ENCODE data around the gene SELENOM. TPM values are rescaled to one million over a fixed set of nuclear protein-coding genes. Genes with fewer than 3 reads are reported as not detected.
A peak's percentile ranks its signal among the peaks of the same experiment; 100 is the strongest.
"Not testable (repeated sequence)": the region's sequence is repeated elsewhere in the genome, so short reads cannot be mapped to it uniquely, and the experiment has no call there.

Gene SELENOM
- total RNA-seq, 1 donor from 2014 or later = 7.9 TPM

DNA sequence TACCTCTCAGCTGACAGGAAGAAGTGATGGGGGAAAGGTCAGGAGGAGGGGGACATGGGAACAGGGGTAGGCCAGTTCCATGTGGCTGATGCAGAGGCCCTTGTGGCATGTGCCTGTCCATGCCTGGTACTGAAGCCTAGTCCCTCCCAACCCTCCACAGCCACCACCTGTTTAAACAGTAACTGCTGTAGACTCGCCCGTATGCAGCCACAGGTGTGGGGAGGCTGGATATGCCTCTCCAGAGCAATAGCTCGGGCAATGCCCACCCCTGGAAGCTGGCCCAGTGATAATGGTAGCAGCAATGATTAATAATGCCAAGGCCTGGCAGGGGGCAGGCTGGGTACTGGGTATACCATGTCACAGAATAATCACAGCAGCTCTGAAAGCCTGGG is 24.0 kb downstream of the SELENOM start:
- H3K27ac Mint-ChIP-seq = peak overlapping the region; percentile 67

GRCh38 chr22:31082606-31083376 is 24.6 kb downstream of the SELENOM start:
- Mint-ChIP-seq H3K4me3 (ENCODE audit: low read depth) (peak overlapping the region; percentile 84), H3K9me3 (no peaks in the 10 kb centered on the region), H3K4me1 (ENCODE audit: low read depth) (peaks cover 31% of the 10 kb centered on the region), H3K27me3 (ENCODE audit: low read depth) (no peaks in the 10 kb centered on the region), H3K27ac (peak overlapping the region; percentile 52), H3K36me3 (ENCODE audit: low read depth) (no peaks in the 10 kb centered on the region)
- intact Hi-C loops (cut with micrococcal nuclease) = loop anchor here (5.0 to 10.0 kb wide), 3 partner anchors 132 to 340 kb away; partner anchors contain the start of gene LIMK2
- peak; percentile 43 for DNase-seq (ENCODE audit: low spot score)

More for the DNA sequence above, 24.0 kb downstream of the SELENOM start:
- H3K27me3 Mint-ChIP-seq (ENCODE audit: low read depth) = no peaks in the 10 kb centered on the region
- intact Hi-C loops (cut with micrococcal nuclease) = loop anchor here (5.0 to 10.0 kb wide), 3 partner anchors 131 to 341 kb away; partner anchors contain the start of gene LIMK2
- no peaks in the 10 kb centered on the region for H3K9me3 Mint-ChIP-seq
- peak overlapping the region; percentile 84 for H3K4me3 Mint-ChIP-seq (ENCODE audit: low read depth)
- H3K4me1 Mint-ChIP-seq (ENCODE audit: low read depth) = peaks cover 31% of the 10 kb centered on the region
- no peaks in the 10 kb centered on the region for H3K36me3 Mint-ChIP-seq (ENCODE audit: low read depth)
- no peak for DNase-seq (ENCODE audit: low spot score)

- H3K27me3 Mint-ChIP-seq (ENCODE audit: low read depth) = no peaks in the 10 kb centered on the region
- H3K9me3 Mint-ChIP-seq = no peaks in the 10 kb centered on the region
- peak overlapping the region; percentile 84 for H3K4me3 Mint-ChIP-seq (ENCODE audit: low read depth)
- intact Hi-C loops (cut with micrococcal nuclease) = loop anchor here (5.0 to 10.0 kb wide), 3 partner anchors 133 to 340 kb away; partner anchors contain the start of gene LIMK2
- no peak for DNase-seq (ENCODE audit: low spot score)
- peak overlapping the region; percentile 67 for H3K27ac Mint-ChIP-seq
- H3K4me1 Mint-ChIP-seq (ENCODE audit: low read depth) = peaks cover 31% of the 10 kb centered on the region
- no peaks in the 10 kb centered on the region for H3K36me3 Mint-ChIP-seq (ENCODE audit: low read depth)
Measured at GRCh38 chr22:31081963-31082605, 25.3 kb downstream of the SELENOM start.

DNA sequence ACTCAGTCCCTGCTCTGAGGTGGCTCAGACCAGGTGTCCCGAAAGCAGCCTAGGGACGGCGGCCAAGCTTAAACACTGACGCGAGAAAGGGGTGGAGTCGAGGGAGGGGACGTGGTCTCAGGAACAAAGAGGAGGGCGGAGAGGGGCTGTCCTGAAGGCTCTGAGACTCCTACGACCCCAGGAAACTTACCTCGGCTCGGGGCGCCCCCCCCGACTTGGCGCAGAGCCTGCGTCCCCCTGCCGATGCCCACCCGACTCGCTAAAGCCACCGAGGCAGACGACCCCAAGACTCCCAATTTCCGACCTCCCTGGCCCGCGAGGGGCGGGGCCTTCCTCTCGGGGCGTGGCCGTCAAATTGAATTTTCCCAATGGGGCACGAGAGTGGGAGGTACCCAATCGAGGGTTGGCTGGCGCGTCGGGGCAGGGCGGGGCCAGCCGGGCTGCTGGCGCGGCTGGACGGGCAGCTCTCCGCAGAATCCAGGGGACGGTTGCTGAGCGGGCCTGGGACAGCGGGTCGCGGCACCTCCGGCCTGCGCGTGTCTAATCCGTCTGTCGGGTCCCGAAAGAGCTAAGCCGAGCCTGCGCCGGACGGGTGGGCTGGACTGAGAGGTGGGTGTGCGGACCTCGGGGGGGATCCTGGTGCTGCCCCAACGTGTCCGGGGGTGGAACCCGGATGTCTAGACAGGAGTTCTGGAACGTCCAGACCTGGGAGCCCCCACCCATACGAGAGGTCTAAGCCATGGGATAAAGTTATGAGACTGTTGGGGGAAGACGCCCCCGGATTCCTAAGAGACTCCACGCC is 26.3 kb downstream of the SELENOM start, which contains the start of gene SMTN:
TSS of gene SMTN (plus strand) at position 471 of the 802 bp plus-strand sequence. CDS start 1,941 bp downstream, outside the sequence.
- Mint-ChIP-seq H3K4me3 (ENCODE audit: low read depth) (peak within 1 kb of the TSS; percentile 84), H3K27me3 (ENCODE audit: low read depth) (no peaks in the 10 kb centered on the region), H3K27ac (peak within 1 kb of the TSS; percentile 70), H3K36me3 (ENCODE audit: low read depth) (no peaks in the 10 kb centered on the region), H3K4me1 (ENCODE audit: low read depth) (peaks cover 31% of the 10 kb centered on the region), H3K9me3 (no peaks in the 10 kb centered on the region)
- peak; percentile 87 for DNase-seq (ENCODE audit: low spot score)
- intact Hi-C loops (cut with micrococcal nuclease) = loop anchor here (5.0 to 10.0 kb wide), 3 partner anchors 134 to 339 kb away; partner anchors contain the start of gene LIMK2

- intact Hi-C loops (cut with micrococcal nuclease) = loop anchor here (5.0 to 10.0 kb wide), 3 partner anchors 133 to 338 kb away; partner anchors contain the start of gene LIMK2
- H3K27me3 Mint-ChIP-seq (ENCODE audit: low read depth) = no peaks in the 10 kb centered on the region
- H3K4me1 Mint-ChIP-seq (ENCODE audit: low read depth) = peaks cover 29% of the 10 kb centered on the region
- peak overlapping the region; percentile 70 for H3K27ac Mint-ChIP-seq
- no peak for DNase-seq (ENCODE audit: low spot score)
- no peaks in the 10 kb centered on the region for H3K36me3 Mint-ChIP-seq (ENCODE audit: low read depth)
- H3K4me3 Mint-ChIP-seq (ENCODE audit: low read depth) = peak overlapping the region; percentile 84
- H3K9me3 Mint-ChIP-seq = no peaks in the 10 kb centered on the region
Measured at GRCh38 chr22:31080164-31080847, 27.1 kb downstream of the SELENOM start.

GRCh38 chr22:31079095-31079642 is 28.2 kb downstream of the SELENOM start:
- H3K9me3 Mint-ChIP-seq = no peaks in the 10 kb centered on the region
- no peaks in the 10 kb centered on the region for H3K36me3 Mint-ChIP-seq (ENCODE audit: low read depth)
- DNase-seq (ENCODE audit: low spot score) = no peak
- H3K4me1 Mint-ChIP-seq (ENCODE audit: low read depth) = peaks cover 28% of the 10 kb centered on the region
- H3K27ac Mint-ChIP-seq = no peak overlapping the region
- intact Hi-C loops (cut with micrococcal nuclease) = no loop called here
- H3K27me3 Mint-ChIP-seq (ENCODE audit: low read depth) = no peaks in the 10 kb centered on the region
- H3K4me3 Mint-ChIP-seq (ENCODE audit: low read depth) = no peak overlapping the region

- peaks cover 22% of the 10 kb centered on the region for H3K4me1 Mint-ChIP-seq (ENCODE audit: low read depth)
- H3K4me3 Mint-ChIP-seq (ENCODE audit: low read depth); intact Hi-C loops (cut with micrococcal nuclease); H3K36me3 Mint-ChIP-seq (ENCODE audit: low read depth); H3K27ac Mint-ChIP-seq; H3K9me3 Mint-ChIP-seq; H3K27me3 Mint-ChIP-seq (ENCODE audit: low read depth); DNase-seq (ENCODE audit: low spot score): not testable (repeated sequence)
Measured at GRCh38 chr22:31078389-31078788, 29.0 kb downstream of the SELENOM start.

DNA sequence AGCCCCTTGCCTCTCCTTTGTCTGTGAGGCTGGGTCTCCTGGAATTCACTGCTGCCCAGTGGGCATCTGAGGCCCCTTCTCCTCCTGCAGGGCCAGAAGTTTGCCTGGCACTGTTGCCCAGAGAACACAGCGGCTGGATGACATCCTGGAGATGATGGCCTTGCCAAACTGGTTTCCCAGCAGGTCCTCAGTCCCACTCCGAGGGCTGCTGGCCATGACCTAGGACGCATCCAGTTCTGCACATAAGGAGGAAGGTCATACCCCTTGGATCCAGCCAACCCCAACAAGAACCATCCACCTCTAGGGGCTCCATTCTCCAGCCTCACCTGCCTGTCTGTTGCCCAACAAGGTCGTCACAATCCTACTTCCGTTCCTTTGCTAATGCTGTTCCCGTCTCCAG is 29.7 kb downstream of the SELENOM start:
- no peak for DNase-seq (ENCODE audit: low spot score)
- Mint-ChIP-seq H3K36me3 (ENCODE audit: low read depth) (no peaks in the 10 kb centered on the region), H3K4me1 (ENCODE audit: low read depth) (peaks cover 17% of the 10 kb centered on the region), H3K4me3 (ENCODE audit: low read depth) (no peak overlapping the region), H3K27ac (no peak overlapping the region), H3K27me3 (ENCODE audit: low read depth) (no peaks in the 10 kb centered on the region), H3K9me3 (no peaks in the 10 kb centered on the region)
- intact Hi-C loops (cut with micrococcal nuclease) = no loop called here

DNA sequence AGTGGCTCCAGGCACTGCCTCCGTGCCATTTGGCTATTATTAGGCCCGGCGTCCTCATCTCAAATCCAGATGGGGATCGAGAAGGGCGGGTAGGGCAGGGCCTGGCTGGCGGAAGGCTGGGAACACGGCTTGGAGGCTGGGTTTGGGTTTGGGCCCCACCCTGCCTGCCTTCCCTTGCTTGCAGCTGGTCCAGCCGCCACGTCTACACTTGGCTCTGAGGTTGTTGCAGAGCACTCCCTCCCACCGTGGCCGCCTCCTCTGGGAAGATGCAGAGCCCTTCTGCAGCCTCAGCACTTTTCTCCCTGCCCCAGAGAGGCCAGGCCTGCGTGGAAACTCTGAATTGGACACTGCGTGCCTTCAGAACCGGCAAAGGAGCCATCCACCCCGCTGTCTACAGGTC is 31.4 kb downstream of the SELENOM start:
- H3K27ac Mint-ChIP-seq = no peak overlapping the region
- no peaks in the 10 kb centered on the region for H3K36me3 Mint-ChIP-seq (ENCODE audit: low read depth)
- intact Hi-C loops (cut with micrococcal nuclease) = no loop called here
- H3K4me1 Mint-ChIP-seq (ENCODE audit: low read depth) = peaks cover 4% of the 10 kb centered on the region
- no peaks in the 10 kb centered on the region for H3K9me3 Mint-ChIP-seq
- DNase-seq (ENCODE audit: low spot score) = no peak
- H3K4me3 Mint-ChIP-seq (ENCODE audit: low read depth) = no peak overlapping the region
- H3K27me3 Mint-ChIP-seq (ENCODE audit: low read depth) = no peaks in the 10 kb centered on the region

DNA sequence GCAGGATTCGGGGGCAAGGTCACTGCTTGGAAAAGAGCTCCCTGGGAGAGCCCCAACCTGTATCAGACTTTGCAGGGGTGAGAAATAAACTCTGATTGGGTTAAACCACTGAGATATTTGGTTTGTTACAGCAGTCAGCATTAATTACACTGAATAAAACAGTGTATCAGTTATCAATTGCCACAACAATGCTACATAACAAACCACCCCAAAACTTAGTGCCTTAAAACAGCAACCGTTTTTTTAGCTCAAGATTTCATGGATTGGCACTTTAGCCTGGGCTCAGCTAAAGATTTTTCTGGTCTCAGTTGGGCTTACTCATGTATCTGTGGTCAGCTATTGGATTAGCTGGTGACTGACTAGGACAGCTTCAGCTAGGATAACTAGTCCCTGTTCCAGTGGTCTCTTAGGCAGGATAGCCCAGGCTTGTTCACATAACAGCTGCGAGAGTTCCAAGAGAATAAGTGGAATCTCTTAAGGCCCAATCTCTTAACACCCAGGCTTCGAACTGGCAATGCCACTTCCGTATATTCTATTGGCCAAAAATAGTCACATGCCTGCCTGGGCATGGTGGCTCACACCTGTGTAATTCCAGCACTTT is 33.7 kb downstream of the SELENOM start:
- H3K4me3 Mint-ChIP-seq (ENCODE audit: low read depth); H3K9me3 Mint-ChIP-seq: not testable (repeated sequence)

GRCh38 chr22:31073125-31073524 is 34.2 kb downstream of the SELENOM start:
- H3K36me3 Mint-ChIP-seq (ENCODE audit: low read depth); H3K9me3 Mint-ChIP-seq; DNase-seq (ENCODE audit: low spot score); H3K4me3 Mint-ChIP-seq (ENCODE audit: low read depth); H3K27ac Mint-ChIP-seq; intact Hi-C loops (cut with micrococcal nuclease); H3K27me3 Mint-ChIP-seq (ENCODE audit: low read depth); H3K4me1 Mint-ChIP-seq (ENCODE audit: low read depth): not testable (repeated sequence)

More for the DNA sequence above, 33.7 kb downstream of the SELENOM start:
- H3K27ac Mint-ChIP-seq; DNase-seq (ENCODE audit: low spot score); H3K36me3 Mint-ChIP-seq (ENCODE audit: low read depth); H3K27me3 Mint-ChIP-seq (ENCODE audit: low read depth); intact Hi-C loops (cut with micrococcal nuclease); H3K4me1 Mint-ChIP-seq (ENCODE audit: low read depth): not testable (repeated sequence)
